Panc1 (cell line): ENCODE results near the gene GHDC. TPM values are rescaled to one million over a fixed set of nuclear protein-coding genes. Genes with fewer than 3 reads are reported as not detected.
A peak's percentile ranks its signal among the peaks of the same experiment; 100 is the strongest.

ENCODE experiments used
- ATAC-seq: fragments of 200-7000 bp; cut with Tn5 transposase; 2 replicates; pipeline ENCODE4 v1.9.1; 2020; ENCODE audit warnings: mild to moderate bottlenecking, moderate library complexity
- BruUV-seq: library from RNA; stranded (reverse); fragments of 400-500 nt; replicated peaks from 2 replicates; lab custom pipeline; 2021; lab: Mats Ljungman, UMichigan
- CTCF ChIA-PET: fragments of 300-600 bp; sonication (Branson Sonifier 250); formaldehyde crosslinking; loops from one replicate; lab custom pipeline; 2022; ENCODE audit warnings: antibody characterized with exemption; lab: Charles Lee
- POLR2A ChIA-PET: fragments of 300-600 bp; sonication (Branson Sonifier 250); formaldehyde crosslinking; loops from one replicate; lab custom pipeline; 2022; ENCODE audit warnings: antibody characterized with exemption; lab: Charles Lee
- DNase-seq: peaks from one replicate; pipeline ENCODE4 v3.0.0-alpha.2; 2010; ENCODE audit warnings: low read depth, low spot score
- H3K27ac ChIP-seq: 2 replicates; pipeline ENCODE4 v1.5.1; 2011; ENCODE audit warnings: mild to moderate bottlenecking, low read length, inconsistent platforms
- H3K27me3 ChIP-seq: fragments of 200-500 bp; sonication (Bioruptor generic); 2 replicates; pipeline ENCODE4 v1.6.0; 2014; ENCODE audit warnings: low read length, inconsistent platforms; ENCODE audit not compliant: control insufficient read depth, insufficient read depth
- H3K36me3 ChIP-seq: fragments of 200-500 bp; sonication (Bioruptor generic); 2 replicates; pipeline ENCODE4 v1.5.1; 2014; ENCODE audit warnings: inconsistent platforms, mild to moderate bottlenecking, low read length, moderate library complexity; ENCODE audit not compliant: control insufficient read depth, insufficient read depth
- H3K4me1 ChIP-seq: 2 replicates; pipeline ENCODE4 v1.5.1; 2011; ENCODE audit warnings: inconsistent platforms, mild to moderate bottlenecking, low read length, moderate library complexity; ENCODE audit not compliant: control insufficient read depth, insufficient read depth
- H3K4me3 ChIP-seq, 2 experiments: 2 replicates each; pipeline ENCODE4 v1.5.1; 2011 to 2012; ENCODE audit warnings: low read depth in 2 of 2, low read length in 2 of 2, mild to moderate bottlenecking in 2 of 2, inconsistent platforms in 1 of 2, moderate library complexity in 1 of 2
- H3K9me3 ChIP-seq: fragments of 200-500 bp; sonication (Bioruptor generic); 2 replicates; pipeline ENCODE4 v1.5.1; 2014; ENCODE audit warnings: low read depth, mild to moderate bottlenecking, inconsistent platforms, low read length, moderate library complexity; ENCODE audit not compliant: control insufficient read depth, insufficient read depth
- CTCF ChIP-seq: fragments of 450-650 bp; IDR thresholded peaks from 2 replicates; pipeline ENCODE4 v1.5.1; 2017; ENCODE audit warnings: mild to moderate bottlenecking
- POLR2AphosphoS5 ChIP-seq: IDR thresholded peaks from 2 replicates; pipeline ENCODE4 v1.6.1; 2012; ENCODE audit warnings: mild to moderate bottlenecking, low read depth, low read length, moderate library complexity
- REST ChIP-seq, 2 experiments: IDR thresholded peaks; 2 replicates each; pipeline ENCODE4 v1.6.1; 2011 to 2012; ENCODE audit warnings: low read depth in 2 of 2, control low read depth in 1 of 2, low read length in 1 of 2, mild to moderate bottlenecking in 1 of 2, moderate library complexity in 1 of 2; ENCODE audit not compliant: insufficient read depth in 1 of 2
- SIN3A ChIP-seq: IDR thresholded peaks from 2 replicates; pipeline ENCODE4 v1.6.1; 2012; ENCODE audit warnings: low read depth, mild to moderate bottlenecking, low read length, moderate library complexity, borderline replicate concordance; ENCODE audit not compliant: insufficient read depth
- TCF7L2 ChIP-seq: IDR thresholded peaks from 2 replicates; pipeline ENCODE4 v1.6.1; 2011; ENCODE audit warnings: mild to moderate bottlenecking, low read depth, low read length, inconsistent platforms
- in situ Hi-C: cut with HindIII; loops from 2 replicates; pipeline ENCODE4 v1.10.0; 2016; ENCODE audit warnings: low sequenced_read_pairs, low pct_unique_long_range_greater_than_20kb
- intact Hi-C: fragments of 100-400 bp; cut with micrococcal nuclease; formaldehyde crosslinking; loops from one replicate; pipeline ENCODE4 v1.10.0; 2022; ENCODE audit not compliant: unreplicated experiment
- total RNA-seq: library from RNA; stranded (reverse); gene quantifications from one replicate; pipeline ENCODE4 v1.2.1, GENCODE V29; 2021; ENCODE audit not compliant: unreplicated experiment

GHDC gene
- total RNA-seq, 1 experiment from 2014 or later: 21.8 TPM

- peak overlapping the region; percentile 61 to 82 for H3K4me3 ChIP-seq
- in situ Hi-C loops: no loop called here
Observed at GRCh38 chr17:42193216-42193968, 902 bp downstream of the GHDC start.

More at GRCh38 chr17:42193216-42193968, 902 bp downstream of the GHDC start:
- no peak for DNase-seq
- Histone ChIP-seq H3K4me1 (no peaks in the 10 kb centered on the region), H3K27ac (peak overlapping the region; percentile 89), H3K27me3 (no peaks in the 10 kb centered on the region), H3K9me3 (no peaks in the 10 kb centered on the region), H3K36me3 (no peaks in the 10 kb centered on the region)
- no peak for ATAC-seq
- ChIA-PET CTCF (no interaction called here), POLR2A (no interaction called here)
- no TSS peak for BruUV-seq
- intact Hi-C loops: no loop called here
- TF ChIP-seq POLR2AphosphoS5 (no peak), TCF7L2 (no peak), CTCF (no peak), REST (IDR thresholded peaks at IDR 0.05; ENCODE audit: insufficient read depth in 1 of 2, low read depth in 2 of 2, low read length in 1 of 2) (no peak), SIN3A (no peak)
